Measurements from ENCODE around the gene TBC1D24. TPM values are rescaled to one million over a fixed set of nuclear protein-coding genes. Genes with fewer than 3 reads are reported as not detected.
A peak's percentile ranks its signal among the peaks of the same experiment; 100 is the strongest.

The TBC1D24 gene
- polyA plus RNA-seq, 3 donors: 0.76 to 5.9 (median 2.1) TPM

DNA sequence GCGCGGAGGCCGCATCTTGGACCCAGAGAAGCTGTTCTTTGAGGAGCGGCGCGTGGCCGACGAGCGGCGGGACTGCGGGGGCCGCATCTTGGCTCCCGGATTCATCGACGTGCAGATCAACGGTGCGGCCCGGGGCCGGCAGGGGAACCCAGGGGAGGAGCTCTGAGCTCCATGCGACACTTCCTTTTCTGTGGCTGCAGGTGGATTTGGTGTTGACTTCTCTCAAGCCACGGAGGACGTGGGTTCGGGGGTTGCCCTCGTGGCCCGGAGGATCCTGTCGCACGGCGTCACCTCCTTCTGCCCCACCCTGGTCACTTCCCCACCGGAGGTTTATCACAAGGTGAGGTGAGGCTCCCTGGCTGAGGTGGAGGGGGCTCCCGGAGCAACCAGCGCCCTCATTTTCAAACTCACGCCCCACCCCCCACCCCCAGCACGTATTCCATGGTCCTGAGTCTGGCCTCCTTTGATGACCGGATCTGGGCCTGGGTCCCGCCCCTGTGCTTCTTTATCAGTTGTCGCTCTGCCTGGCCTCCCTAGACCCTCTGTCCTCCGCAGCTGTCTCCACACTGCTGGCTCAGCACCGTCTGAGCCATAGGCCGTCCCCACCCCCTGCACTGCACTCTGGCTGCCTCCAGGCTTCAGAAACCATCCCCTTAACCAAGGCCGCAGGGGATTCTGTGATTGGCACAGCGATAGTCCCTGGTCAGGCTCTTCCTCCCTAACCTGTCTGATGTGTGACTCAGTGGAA is 46.0 kb downstream of the TBC1D24 start:
- Histone ChIP-seq H3K4me2 (replicated peaks; ENCODE audit: extremely low read depth, low read length, poor library complexity, severe bottlenecking) (peak overlapping the region; percentile 63), H3K4me3 (replicated peaks in 1 of 3; ENCODE audit: low read depth in 2 of 3, low read length in 3 of 3) (peak overlapping the region; percentile 30 to 72 (median 62)), H2AFZ (ENCODE audit: insufficient read depth, low read depth, low read length, poor library complexity, severe bottlenecking) (no peak overlapping the region), H3K9ac (ENCODE audit: insufficient read depth, low read length, poor library complexity, severe bottlenecking) (peak overlapping the region; percentile 54), H4K20me1 (ENCODE audit: insufficient read depth, low read length) (peaks cover 89% of the 10 kb centered on the region), H3K79me2 (ENCODE audit: insufficient read depth, low read length) (peaks cover 71% of the 10 kb centered on the region), H3K4me1 (ENCODE audit: control insufficient read depth in 1 of 2, insufficient read depth in 2 of 2, low read length in 2 of 2) (peaks cover 49 to 50% of the 10 kb centered on the region in 2 donors), H3K27ac (ENCODE audit: low read depth in 1 of 2, low read length in 2 of 2) (peak overlapping the region; percentile 52 to 63), H3K27me3 (ENCODE audit: control insufficient read depth in 2 of 2, insufficient read depth in 2 of 2, low read length in 2 of 2) (no peaks in the 10 kb centered on the region), H3K36me3 (replicated peaks in 1 of 2; ENCODE audit: control insufficient read depth in 1 of 2, insufficient read depth in 2 of 2, low read length in 2 of 2) (peaks cover 41 to 44% of the 10 kb centered on the region in 2 donors), H3K9me3 (replicated peaks in 1 of 2; ENCODE audit: control insufficient read depth in 1 of 2, insufficient read depth in 1 of 2, low read length in 2 of 2) (no peaks in the 10 kb centered on the region)
- Mint-ChIP-seq H3K4me1 (peaks cover 57% of the 10 kb centered on the region), H3K27ac (peak overlapping the region; percentile 78 to 91 (median 89)), H3K4me3 (peak overlapping the region; percentile 90 to 92), H3K27me3 (ENCODE audit: low read depth in 3 of 3) (peaks cover 0 to under 1% (median 0%) of the 10 kb centered on the region in 3 donors), H3K9me3 (peaks cover 0 to 4% (median 0%) of the 10 kb centered on the region in 7 donors), H3K36me3 (peaks cover 58 to 78% of the 10 kb centered on the region in 2 donors)
- peak; percentile 28 to 65 (median 44) for DNase-seq
- 22% methylated on average over 27 of the region's 41 CpGs for WGBS (ENCODE audit: insufficient coverage)
- intact Hi-C loops (cut with micrococcal nuclease): loop anchor here in 1 of 2 donors (1.0 kb wide), 1 partner anchor 11 kb away; no protein-coding TSS in a partner anchor
- TF ChIP-seq, protein P1, sequence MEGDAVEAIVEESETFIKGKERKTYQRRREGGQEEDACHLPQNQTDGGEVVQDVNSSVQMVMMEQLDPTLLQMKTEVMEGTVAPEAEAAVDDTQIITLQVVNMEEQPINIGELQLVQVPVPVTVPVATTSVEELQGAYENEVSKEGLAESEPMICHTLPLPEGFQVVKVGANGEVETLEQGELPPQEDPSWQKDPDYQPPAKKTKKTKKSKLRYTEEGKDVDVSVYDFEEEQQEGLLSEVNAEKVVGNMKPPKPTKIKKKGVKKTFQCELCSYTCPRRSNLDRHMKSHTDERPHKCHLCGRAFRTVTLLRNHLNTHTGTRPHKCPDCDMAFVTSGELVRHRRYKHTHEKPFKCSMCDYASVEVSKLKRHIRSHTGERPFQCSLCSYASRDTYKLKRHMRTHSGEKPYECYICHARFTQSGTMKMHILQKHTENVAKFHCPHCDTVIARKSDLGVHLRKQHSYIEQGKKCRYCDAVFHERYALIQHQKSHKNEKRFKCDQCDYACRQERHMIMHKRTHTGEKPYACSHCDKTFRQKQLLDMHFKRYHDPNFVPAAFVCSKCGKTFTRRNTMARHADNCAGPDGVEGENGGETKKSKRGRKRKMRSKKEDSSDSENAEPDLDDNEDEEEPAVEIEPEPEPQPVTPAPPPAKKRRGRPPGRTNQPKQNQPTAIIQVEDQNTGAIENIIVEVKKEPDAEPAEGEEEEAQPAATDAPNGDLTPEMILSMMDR (IDR thresholded peaks at IDR 0.05): peak; percentile 17

DNA sequence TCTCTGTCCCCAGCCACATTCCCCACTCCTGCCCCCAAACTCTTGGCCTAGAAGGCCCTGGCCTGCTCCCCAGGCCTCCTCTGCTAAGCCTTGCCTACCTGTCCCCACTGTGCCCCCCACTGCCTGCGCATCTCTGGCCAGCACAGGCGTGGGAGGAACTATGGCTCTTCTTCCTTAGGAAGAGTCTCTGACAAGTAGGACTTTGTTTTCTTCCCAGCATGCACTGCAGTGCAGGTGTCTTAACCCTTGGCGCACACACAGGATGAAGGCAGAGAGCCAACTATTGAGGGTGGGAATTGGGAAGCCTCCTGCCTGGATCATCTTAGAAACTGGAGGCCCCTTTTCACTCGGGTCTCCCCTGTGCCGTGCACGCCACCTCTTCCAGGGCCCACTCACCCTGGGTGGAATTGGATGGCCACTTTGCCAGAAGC is 48.9 kb downstream of the TBC1D24 start:
- DNase-seq: no peak
- intact Hi-C loops (cut with micrococcal nuclease): no loop called here
- H2AFZ ChIP-seq (ENCODE audit: insufficient read depth, low read depth, low read length, poor library complexity, severe bottlenecking): no peak overlapping the region
- peaks cover 46% of the 10 kb centered on the region for H3K79me2 ChIP-seq (ENCODE audit: insufficient read depth, low read length)
- H3K9me3 Mint-ChIP-seq: peaks cover 0 to 2% (median 0%) of the 10 kb centered on the region in 7 donors
- peaks cover 20 to 21% of the 10 kb centered on the region in 2 donors for H3K4me1 ChIP-seq (ENCODE audit: control insufficient read depth in 1 of 2, insufficient read depth in 2 of 2, low read length in 2 of 2)
- H3K27ac Mint-ChIP-seq: peak overlapping the region in 2 of 7 donors; percentile 47 to 50
- H3K9ac ChIP-seq (ENCODE audit: insufficient read depth, low read length, poor library complexity, severe bottlenecking): no peak overlapping the region
- peaks cover 62 to 72% of the 10 kb centered on the region in 2 donors for H3K36me3 ChIP-seq (replicated peaks in 1 of 2; ENCODE audit: control insufficient read depth in 1 of 2, insufficient read depth in 2 of 2, low read length in 2 of 2)
- no peaks in the 10 kb centered on the region for H3K27me3 Mint-ChIP-seq (ENCODE audit: low read depth in 3 of 3)
- no peaks in the 10 kb centered on the region for H3K9me3 ChIP-seq (replicated peaks in 1 of 2; ENCODE audit: control insufficient read depth in 1 of 2, insufficient read depth in 1 of 2, low read length in 2 of 2)
- no peak overlapping the region for H3K4me2 ChIP-seq (replicated peaks; ENCODE audit: extremely low read depth, low read length, poor library complexity, severe bottlenecking)
- TF ChIP-seq, protein P1 (IDR thresholded peaks at IDR 0.05): no peak
- H4K20me1 ChIP-seq (ENCODE audit: insufficient read depth, low read length): peaks cover 87% of the 10 kb centered on the region
- WGBS (ENCODE audit: insufficient coverage): 98% methylated on average over 4 of the region's 6 CpGs
- no peak overlapping the region for H3K4me3 ChIP-seq (replicated peaks in 1 of 3; ENCODE audit: low read depth in 2 of 3, low read length in 3 of 3)
- no peaks in the 10 kb centered on the region for H3K27me3 ChIP-seq (ENCODE audit: control insufficient read depth in 2 of 2, insufficient read depth in 2 of 2, low read length in 2 of 2)
- no peak overlapping the region for H3K27ac ChIP-seq (ENCODE audit: low read depth in 1 of 2, low read length in 2 of 2)
- no peak overlapping the region for H3K4me3 Mint-ChIP-seq
- H3K36me3 Mint-ChIP-seq: peaks cover 55 to 77% of the 10 kb centered on the region in 2 donors
- peaks cover 30% of the 10 kb centered on the region for H3K4me1 Mint-ChIP-seq
